Natural killer cell (primary cell): ENCODE data around the gene ZNF775. TPM values are rescaled to one million over a fixed set of nuclear protein-coding genes. Genes with fewer than 3 reads are reported as not detected.

Experiments
- ATAC-seq, 3 donors: fragments of 150-1000 bp in 2 of 3; fragments of 200-7000 bp in 1 of 3; cut with Tn5 transposase; 1 replicate in 1 of 3; 2 replicates in 2 of 3; pipeline ENCODE4 v1.10.0; 2021; ENCODE audit warnings: mild to moderate bottlenecking in 2 of 3, moderate library complexity in 2 of 3
- DNase-seq, 2 donors: peaks; one replicate each; pipeline versions ENCODE4 v3.0.0 to v3.0.0-alpha.2; 2013 to 2021; ENCODE audit warnings: mixed read lengths in 1 of 2
- H3K27ac ChIP-seq: one replicate; pipeline ENCODE4 v1.5.1; 2013; ENCODE audit warnings: mild to moderate bottlenecking, low read length
- H3K27me3 ChIP-seq: one replicate; pipeline ENCODE4 v1.6.1; 2013; ENCODE audit warnings: low read length; ENCODE audit not compliant: control insufficient read depth, insufficient read depth
- H3K36me3 ChIP-seq: one replicate; pipeline ENCODE4 v1.6.1; 2013; ENCODE audit warnings: low read length; ENCODE audit not compliant: control insufficient read depth, insufficient read depth
- H3K4me1 ChIP-seq: one replicate; pipeline ENCODE4 v1.6.1; 2013; ENCODE audit warnings: low read length; ENCODE audit not compliant: control insufficient read depth, insufficient read depth
- H3K4me3 ChIP-seq: one replicate; pipeline ENCODE4 v1.5.1; 2013; ENCODE audit warnings: low read length
- H3K9me3 ChIP-seq: one replicate; pipeline ENCODE4 v1.6.1; 2013; ENCODE audit warnings: low read length; ENCODE audit not compliant: control insufficient read depth, insufficient read depth
- H3K27ac Mint-ChIP-seq, 2 donors: one replicate each; pipeline ENCODE4 v1.8.0; 2022; ENCODE audit warnings: mild to moderate bottlenecking in 2 of 2, mixed read lengths in 2 of 2, moderate library complexity in 1 of 2
- H3K27me3 Mint-ChIP-seq, 2 donors: one replicate each; pipeline ENCODE4 v1.8.0; 2022; ENCODE audit warnings: low read depth in 2 of 2, mixed read lengths in 2 of 2
- H3K36me3 Mint-ChIP-seq: one replicate; pipeline ENCODE4 v1.8.0; 2022; ENCODE audit warnings: mixed read lengths
- H3K4me1 Mint-ChIP-seq, 2 donors: one replicate each; pipeline ENCODE4 v1.8.0; 2022; ENCODE audit warnings: mixed read lengths in 2 of 2
- H3K4me3 Mint-ChIP-seq: one replicate; pipeline ENCODE4 v1.8.0; 2022; ENCODE audit warnings: mild to moderate bottlenecking, moderate library complexity, mixed read lengths
- H3K9me3 Mint-ChIP-seq, 2 donors: one replicate each; pipeline ENCODE4 v1.8.0; 2022; ENCODE audit warnings: mixed read lengths in 2 of 2
- WGBS: methylation state at CpG from one replicate; pipeline ENCODE4 v1.1.7; 2013; ENCODE audit warnings: missing lambda C conversion rate; ENCODE audit not compliant: insufficient coverage; 5-methylcytosine and 5-hydroxymethylcytosine counted together
- intact Hi-C: fragments of 100-400 bp; cut with micrococcal nuclease; formaldehyde crosslinking; loops from one replicate; pipeline ENCODE4 v1.14.2; 2022
- total RNA-seq, 4 donors: library from RNA; stranded (reverse); fragments of 120-200 nt in 1 of 4; gene quantifications; one replicate each; pipeline versions ENCODE4 v1.2.3 to v1.2.4, GENCODE V29; 2013 to 2022
- TF ChIP-seq, protein P1 (sequence below): fragments of 200-600 bp; IDR thresholded peaks from one replicate; pipeline ENCODE4 v1.8.0; 2022; ENCODE audit warnings: antibody characterized with exemption

The ZNF775 gene
- total RNA-seq, 3 donors from 2014 or later (not counting 1 experiment from before 2014, with no cell fraction given), result 1.3 to 2.7 (median 1.6) TPM

DNA sequence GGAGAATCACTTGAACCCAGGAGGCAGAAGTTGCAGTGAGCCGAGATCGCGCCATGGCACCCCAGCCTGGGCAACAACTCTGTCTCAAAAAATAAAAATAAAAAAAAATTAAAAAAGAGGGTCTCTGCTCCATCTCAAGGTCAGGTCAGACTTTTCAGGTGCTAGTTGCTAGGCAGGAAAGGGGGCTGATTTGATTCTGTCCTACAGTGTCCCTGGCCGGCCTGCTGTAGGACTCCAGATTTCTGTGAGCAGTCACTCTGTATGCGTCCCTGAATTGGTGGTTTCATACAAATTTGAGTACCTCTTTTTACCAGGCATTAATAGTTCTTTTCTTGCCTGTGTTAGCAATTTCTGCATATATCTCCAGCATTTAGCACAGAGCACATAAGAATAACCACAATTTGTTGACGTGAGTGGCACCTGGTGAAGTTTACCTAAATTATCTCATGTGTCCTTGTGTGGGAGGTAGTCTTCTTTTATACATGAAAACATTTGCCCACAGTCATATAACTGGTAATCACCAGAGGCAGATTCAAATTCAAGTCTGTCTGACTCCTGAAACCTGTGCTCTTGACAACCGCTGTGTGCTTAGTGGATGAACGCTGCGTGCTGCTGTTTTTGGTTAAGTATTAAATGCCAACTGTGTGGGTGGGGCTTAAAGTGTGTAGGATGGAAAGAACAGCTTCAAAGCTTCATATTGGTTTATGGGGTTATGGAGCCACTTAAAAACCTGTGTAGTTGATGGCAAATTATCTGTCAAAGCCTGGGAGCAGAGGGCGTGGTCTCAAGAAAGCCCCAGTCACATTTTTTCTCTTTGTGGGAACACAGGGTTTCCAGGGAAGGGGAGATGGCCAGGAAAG is 3.2 kb upstream of the ZNF775 start:
- no peak overlapping the region for H3K27ac ChIP-seq
- Mint-ChIP-seq H3K4me1 (peaks cover 25 to 46% of the 10 kb centered on the region in 2 donors), H3K36me3 (no peaks in the 10 kb centered on the region), H3K9me3 (no peaks in the 10 kb centered on the region), H3K27ac (peak overlapping the region in 1 of 2 donors; percentile 24), H3K4me3 (no peak overlapping the region), H3K27me3 (no peaks in the 10 kb centered on the region)
- H3K4me1 ChIP-seq, result peaks cover 38% of the 10 kb centered on the region
- DNase-seq (peak in 1 of 2 donors; percentile 60), ATAC-seq (no peak)
- H3K36me3 ChIP-seq, result peaks cover 19% of the 10 kb centered on the region
- no peaks in the 10 kb centered on the region for H3K9me3 ChIP-seq
- intact Hi-C loops, result no loop called here
- WGBS, result 82% methylated on average over 9 of the region's 10 CpGs
- H3K27me3 ChIP-seq, result no peaks in the 10 kb centered on the region
- no peak overlapping the region for H3K4me3 ChIP-seq
- TF ChIP-seq, protein P1, sequence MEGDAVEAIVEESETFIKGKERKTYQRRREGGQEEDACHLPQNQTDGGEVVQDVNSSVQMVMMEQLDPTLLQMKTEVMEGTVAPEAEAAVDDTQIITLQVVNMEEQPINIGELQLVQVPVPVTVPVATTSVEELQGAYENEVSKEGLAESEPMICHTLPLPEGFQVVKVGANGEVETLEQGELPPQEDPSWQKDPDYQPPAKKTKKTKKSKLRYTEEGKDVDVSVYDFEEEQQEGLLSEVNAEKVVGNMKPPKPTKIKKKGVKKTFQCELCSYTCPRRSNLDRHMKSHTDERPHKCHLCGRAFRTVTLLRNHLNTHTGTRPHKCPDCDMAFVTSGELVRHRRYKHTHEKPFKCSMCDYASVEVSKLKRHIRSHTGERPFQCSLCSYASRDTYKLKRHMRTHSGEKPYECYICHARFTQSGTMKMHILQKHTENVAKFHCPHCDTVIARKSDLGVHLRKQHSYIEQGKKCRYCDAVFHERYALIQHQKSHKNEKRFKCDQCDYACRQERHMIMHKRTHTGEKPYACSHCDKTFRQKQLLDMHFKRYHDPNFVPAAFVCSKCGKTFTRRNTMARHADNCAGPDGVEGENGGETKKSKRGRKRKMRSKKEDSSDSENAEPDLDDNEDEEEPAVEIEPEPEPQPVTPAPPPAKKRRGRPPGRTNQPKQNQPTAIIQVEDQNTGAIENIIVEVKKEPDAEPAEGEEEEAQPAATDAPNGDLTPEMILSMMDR, result no peak

DNA sequence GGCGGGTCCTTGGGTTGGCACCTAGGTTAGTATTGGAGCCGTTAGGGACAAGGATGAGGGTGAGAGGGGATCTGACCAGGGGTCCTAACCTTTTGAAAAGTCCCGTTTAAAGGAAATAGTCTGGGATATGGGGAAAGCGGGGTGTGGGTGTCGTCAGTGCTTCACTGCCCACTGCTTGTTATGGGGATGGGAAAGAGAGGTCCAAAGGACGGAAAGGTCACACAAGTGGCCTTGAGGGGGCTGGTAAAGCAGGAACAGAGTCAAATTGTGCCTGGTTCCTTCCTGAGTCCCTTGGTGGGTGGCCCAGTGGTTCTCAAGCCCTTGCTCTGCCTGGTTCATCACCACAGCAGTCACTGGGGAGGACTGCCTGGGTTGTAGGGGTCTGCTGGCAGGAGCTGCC is 2.6 kb upstream of the ZNF775 start:
- intact Hi-C loops, result no loop called here
- Mint-ChIP-seq H3K36me3 (no peaks in the 10 kb centered on the region), H3K27me3 (no peaks in the 10 kb centered on the region), H3K4me3 (no peak overlapping the region), H3K27ac (peak overlapping the region in 1 of 2 donors; percentile 81), H3K4me1 (peaks cover 25 to 44% of the 10 kb centered on the region in 2 donors), H3K9me3 (no peaks in the 10 kb centered on the region)
- Histone ChIP-seq H3K36me3 (peaks cover 14% of the 10 kb centered on the region), H3K4me1 (peaks cover 31% of the 10 kb centered on the region), H3K27ac (no peak overlapping the region), H3K27me3 (no peaks in the 10 kb centered on the region), H3K9me3 (no peaks in the 10 kb centered on the region), H3K4me3 (no peak overlapping the region)
- WGBS, result 91% methylated on average over 6 of the region's 6 CpGs
- ATAC-seq, result no peak
- no peak for DNase-seq
- TF ChIP-seq, protein P1, result no peak

DNA sequence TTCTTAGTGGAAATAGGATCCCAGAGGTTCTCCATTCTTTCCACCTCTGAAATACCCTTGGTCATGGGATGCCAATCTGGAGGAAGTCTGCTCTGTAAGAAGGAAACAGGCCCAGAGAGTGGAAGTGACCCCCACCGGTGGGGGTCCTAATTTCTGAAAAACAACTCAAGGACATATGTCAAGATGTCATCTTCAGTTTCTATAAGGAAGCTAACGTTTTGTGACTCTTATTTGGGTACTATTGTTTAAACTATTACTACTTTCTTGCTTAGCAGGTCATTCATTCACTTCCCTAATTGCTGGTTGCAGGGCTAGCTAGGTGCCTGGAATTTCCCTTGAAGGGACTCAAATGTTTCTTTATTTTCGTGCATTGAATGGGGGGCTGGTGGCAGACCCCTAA is 1.9 kb upstream of the ZNF775 start:
- H3K9me3 ChIP-seq, result no peaks in the 10 kb centered on the region
- peaks cover 25 to 44% of the 10 kb centered on the region in 2 donors for H3K4me1 Mint-ChIP-seq
- H3K4me1 ChIP-seq, result peaks cover 31% of the 10 kb centered on the region
- WGBS, result 39% methylated on average over 3 of the region's 3 CpGs
- peak overlapping the region; percentile 81 to 86 for H3K27ac Mint-ChIP-seq
- no peaks in the 10 kb centered on the region for H3K36me3 Mint-ChIP-seq
- H3K9me3 Mint-ChIP-seq, result no peaks in the 10 kb centered on the region
- peaks cover 14% of the 10 kb centered on the region for H3K36me3 ChIP-seq
- TF ChIP-seq, protein P1, result no peak
- H3K4me3 ChIP-seq, result no peak overlapping the region
- H3K4me3 Mint-ChIP-seq, result peak overlapping the region; percentile 90
- H3K27ac ChIP-seq, result no peak overlapping the region
- no peak for DNase-seq
- H3K27me3 ChIP-seq, result no peaks in the 10 kb centered on the region
- intact Hi-C loops, result no loop called here
- no peak for ATAC-seq
- H3K27me3 Mint-ChIP-seq, result no peaks in the 10 kb centered on the region
